Ishikawa (cell line): ENCODE measurements around the gene ALAS1.

Source experiments
- CEBPB ChIP-seq: IDR thresholded peaks from 2 replicates; pipeline ENCODE4 v1.6.1; 2012
- CREB1 ChIP-seq: IDR thresholded peaks from 2 replicates; pipeline ENCODE4 v1.6.1; 2012; ENCODE audit warnings: low read depth
- EP300 ChIP-seq: IDR thresholded peaks from 2 replicates; pipeline ENCODE4 v1.6.1; 2012; ENCODE audit warnings: borderline replicate concordance
- FOXM1 ChIP-seq: IDR thresholded peaks from 2 replicates; pipeline ENCODE4 v1.6.1; 2012; ENCODE audit warnings: low read depth, borderline replicate concordance
- NFIC ChIP-seq: IDR thresholded peaks from 2 replicates; pipeline ENCODE4 v1.6.1; 2012
- RAD21 ChIP-seq: IDR thresholded peaks from 2 replicates; pipeline ENCODE4 v1.6.1; 2012; ENCODE audit warnings: low read depth
- TAF1 ChIP-seq: IDR thresholded peaks from 2 replicates; pipeline ENCODE4 v1.6.1; 2012; ENCODE audit warnings: low read depth, mild to moderate bottlenecking
- TCF12 ChIP-seq: IDR thresholded peaks from 2 replicates; pipeline ENCODE4 v1.6.1; 2012; ENCODE audit warnings: low read depth
- TEAD4 ChIP-seq: IDR thresholded peaks from 2 replicates; pipeline ENCODE4 v1.6.1; 2012
- YY1 ChIP-seq: IDR thresholded peaks from 2 replicates; pipeline ENCODE4 v1.6.1; 2012; ENCODE audit warnings: low read depth
- ZBTB7A ChIP-seq: IDR thresholded peaks from 2 replicates; pipeline ENCODE4 v1.6.1; 2012; ENCODE audit warnings: low read depth
- TF ChIP-seq, protein P1 (sequence below): IDR thresholded peaks from 2 replicates; pipeline ENCODE4 v1.6.1; 2012
- TF ChIP-seq, protein P2 (sequence below): IDR thresholded peaks from 2 replicates; pipeline ENCODE4 v1.6.1; 2012; ENCODE audit warnings: low read depth, mild to moderate bottlenecking
- TF ChIP-seq, protein P3 (sequence below): IDR thresholded peaks from 2 replicates; pipeline ENCODE4 v1.6.1; 2012

DNA sequence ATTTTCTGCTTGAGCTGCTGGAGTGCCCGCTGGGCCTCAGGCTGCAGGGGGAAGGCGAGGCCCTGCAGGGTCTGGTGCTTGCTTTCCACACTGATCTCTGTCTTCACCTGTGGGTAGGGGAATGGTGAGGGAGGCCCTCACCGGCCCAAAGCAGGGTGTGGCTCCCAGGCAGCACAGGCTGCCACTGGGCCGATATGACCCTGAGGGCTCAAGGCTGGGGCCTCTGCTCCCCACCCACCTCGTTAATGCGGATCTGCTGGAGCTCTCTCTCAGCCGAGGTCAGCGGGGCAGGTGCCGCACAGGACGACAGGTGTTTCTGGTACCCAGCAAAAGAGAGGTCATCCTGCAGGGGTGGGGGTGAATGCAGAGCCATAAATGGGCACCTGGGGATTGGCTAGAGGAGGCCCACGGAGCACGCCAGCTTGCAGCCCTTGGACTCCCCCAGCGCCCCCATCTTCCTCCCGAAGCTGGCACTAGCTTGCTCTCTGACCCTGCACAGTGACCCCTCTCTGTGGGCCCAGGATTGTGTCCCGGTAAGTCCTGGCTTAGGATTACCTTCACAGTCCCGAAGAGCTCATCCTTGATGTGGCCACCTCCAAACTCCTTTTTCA, 33.0 kb downstream of the ALAS1 start:
- TF ChIP-seq CREB1 (no peak), TAF1 (no peak), RAD21 (no peak), EP300 (no peak), TEAD4 (no peak), NFIC (no peak), CEBPB (no peak), ZBTB7A (no peak), YY1 (no peak), TCF12 (no peak), FOXM1 (no peak)
- TF ChIP-seq, protein P1, sequence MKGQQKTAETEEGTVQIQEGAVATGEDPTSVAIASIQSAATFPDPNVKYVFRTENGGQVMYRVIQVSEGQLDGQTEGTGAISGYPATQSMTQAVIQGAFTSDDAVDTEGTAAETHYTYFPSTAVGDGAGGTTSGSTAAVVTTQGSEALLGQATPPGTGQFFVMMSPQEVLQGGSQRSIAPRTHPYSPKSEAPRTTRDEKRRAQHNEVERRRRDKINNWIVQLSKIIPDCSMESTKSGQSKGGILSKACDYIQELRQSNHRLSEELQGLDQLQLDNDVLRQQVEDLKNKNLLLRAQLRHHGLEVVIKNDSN = no peak
- TF ChIP-seq, protein P2, sequence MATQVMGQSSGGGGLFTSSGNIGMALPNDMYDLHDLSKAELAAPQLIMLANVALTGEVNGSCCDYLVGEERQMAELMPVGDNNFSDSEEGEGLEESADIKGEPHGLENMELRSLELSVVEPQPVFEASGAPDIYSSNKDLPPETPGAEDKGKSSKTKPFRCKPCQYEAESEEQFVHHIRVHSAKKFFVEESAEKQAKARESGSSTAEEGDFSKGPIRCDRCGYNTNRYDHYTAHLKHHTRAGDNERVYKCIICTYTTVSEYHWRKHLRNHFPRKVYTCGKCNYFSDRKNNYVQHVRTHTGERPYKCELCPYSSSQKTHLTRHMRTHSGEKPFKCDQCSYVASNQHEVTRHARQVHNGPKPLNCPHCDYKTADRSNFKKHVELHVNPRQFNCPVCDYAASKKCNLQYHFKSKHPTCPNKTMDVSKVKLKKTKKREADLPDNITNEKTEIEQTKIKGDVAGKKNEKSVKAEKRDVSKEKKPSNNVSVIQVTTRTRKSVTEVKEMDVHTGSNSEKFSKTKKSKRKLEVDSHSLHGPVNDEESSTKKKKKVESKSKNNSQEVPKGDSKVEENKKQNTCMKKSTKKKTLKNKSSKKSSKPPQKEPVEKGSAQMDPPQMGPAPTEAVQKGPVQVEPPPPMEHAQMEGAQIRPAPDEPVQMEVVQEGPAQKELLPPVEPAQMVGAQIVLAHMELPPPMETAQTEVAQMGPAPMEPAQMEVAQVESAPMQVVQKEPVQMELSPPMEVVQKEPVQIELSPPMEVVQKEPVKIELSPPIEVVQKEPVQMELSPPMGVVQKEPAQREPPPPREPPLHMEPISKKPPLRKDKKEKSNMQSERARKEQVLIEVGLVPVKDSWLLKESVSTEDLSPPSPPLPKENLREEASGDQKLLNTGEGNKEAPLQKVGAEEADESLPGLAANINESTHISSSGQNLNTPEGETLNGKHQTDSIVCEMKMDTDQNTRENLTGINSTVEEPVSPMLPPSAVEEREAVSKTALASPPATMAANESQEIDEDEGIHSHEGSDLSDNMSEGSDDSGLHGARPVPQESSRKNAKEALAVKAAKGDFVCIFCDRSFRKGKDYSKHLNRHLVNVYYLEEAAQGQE = no peak
- TF ChIP-seq, protein P3, sequence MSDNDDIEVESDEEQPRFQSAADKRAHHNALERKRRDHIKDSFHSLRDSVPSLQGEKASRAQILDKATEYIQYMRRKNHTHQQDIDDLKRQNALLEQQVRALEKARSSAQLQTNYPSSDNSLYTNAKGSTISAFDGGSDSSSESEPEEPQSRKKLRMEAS = no peak
